CD4-positive, alpha-beta T cell treated with Interleukin-6 at 100 ng/mL for 8 hours (primary cell): ENCODE results near the gene TXNL1.
A peak's percentile ranks its signal among the peaks of the same experiment; 100 is the strongest.
"Not testable (repeated sequence)": the region's sequence is repeated elsewhere in the genome, so short reads cannot be mapped to it uniquely, and the experiment has no call there.

Experiments used
- DNase-seq: peaks from one replicate; pipeline ENCODE4 v3.0.0-alpha.2; 2020; ENCODE audit warnings: mixed read lengths, low spot score

TXNL1 gene

GRCh38 chr18:56645415-56646016 lies 7.1 kb upstream of the TXNL1 start:
- DNase-seq: peak; percentile 29

- no peak for DNase-seq
These were observed 5.0 kb upstream of the TXNL1 start for GRCh38 chr18:56643381-56643780.

GRCh38 chr18:56641714-56642337 lies 3.4 kb upstream of the TXNL1 start:
- DNase-seq: no peak

- no peak for DNase-seq
These were observed 1.2 kb upstream of the TXNL1 start for GRCh38 chr18:56639571-56639970.

GRCh38 chr18:56639104-56639381 lies 651 bp upstream of the TXNL1 start:
- DNase-seq: no peak

GRCh38 chr18:56637711-56638231 lies 621 bp downstream of the TXNL1 start:
- DNase-seq: peak; percentile 3

- DNase-seq: no peak
These were observed 1.2 kb downstream of the TXNL1 start for GRCh38 chr18:56637176-56637575.

GRCh38 chr18:56635007-56635406 lies 3.4 kb downstream of the TXNL1 start:
- no peak for DNase-seq

GRCh38 chr18:56632070-56633022 lies 6.0 kb downstream of the TXNL1 start:
- DNase-seq: no peak

- DNase-seq: no peak
These were observed 10.4 kb downstream of the TXNL1 start for GRCh38 chr18:56627991-56628390.

- no peak for DNase-seq
These were observed 22.5 kb downstream of the TXNL1 start for GRCh38 chr18:56615738-56616520.

- DNase-seq: no peak
These were observed 31.8 kb downstream of the TXNL1 start for GRCh38 chr18:56606618-56607017.

- DNase-seq: no peak
These were observed 40.0 kb downstream of the TXNL1 start for GRCh38 chr18:56598422-56598821.

- no peak for DNase-seq
These were observed 44.5 kb downstream of the TXNL1 start for GRCh38 chr18:56593906-56594305.

- no peak for DNase-seq
These were observed 58.4 kb downstream of the TXNL1 start for GRCh38 chr18:56580026-56580425.

- DNase-seq: no peak
These were observed 58.9 kb downstream of the TXNL1 start for GRCh38 chr18:56579451-56579850.

- DNase-seq: no peak
These were observed 61.4 kb downstream of the TXNL1 start for GRCh38 chr18:56576826-56577573.

- DNase-seq: no peak
These were observed 62.4 kb downstream of the TXNL1 start for GRCh38 chr18:56575819-56576663.

GRCh38 chr18:56574861-56575260 lies 63.5 kb downstream of the TXNL1 start:
- DNase-seq: no peak

- not testable (repeated sequence) for DNase-seq
These were observed 66.1 kb downstream of the TXNL1 start for GRCh38 chr18:56572267-56572666.
